Neural cell (in vitro differentiated cells): ENCODE results near the gene MCM5. TPM values are rescaled to one million over a fixed set of nuclear protein-coding genes. Genes with fewer than 3 reads are reported as not detected.

Experiments
- H2AFZ ChIP-seq: fragments of 200-600, 300-800 bp; sonication (generic), shearing (Covaris generic); 2 replicates; pipeline ENCODE4 v1.6.0; 2014; ENCODE audit warnings: low read depth, mild to moderate bottlenecking, antibody characterized with exemption, low read length, moderate library complexity
- H3F3A ChIP-seq: fragments of 200-600 bp; shearing (Covaris generic); 2 replicates; pipeline ENCODE4 v1.6.1; 2016; ENCODE audit warnings: mild to moderate bottlenecking, moderate library complexity, mixed read lengths, antibody characterized with exemption, low read length; ENCODE audit not compliant: insufficient read depth, poor library complexity, severe bottlenecking
- H3K27ac ChIP-seq: fragments of 200-600, 300-800 bp; sonication (generic), shearing (Covaris generic); 2 replicates; pipeline ENCODE4 v1.5.1; 2014; ENCODE audit warnings: mild to moderate bottlenecking, low read length, moderate library complexity
- H3K27me3 ChIP-seq: fragments of 300-800, 200-600 bp; sonication (generic), shearing (Covaris generic); 2 replicates; pipeline ENCODE4 v1.6.0; 2014; ENCODE audit warnings: mild to moderate bottlenecking, low read depth, low read length, moderate library complexity; ENCODE audit not compliant: insufficient read depth
- H3K36me3 ChIP-seq: fragments of 300-800, 200-600 bp; sonication (generic), shearing (Covaris generic); 2 replicates; pipeline ENCODE4 v1.5.1; 2014; ENCODE audit warnings: mild to moderate bottlenecking, antibody characterized with exemption, low read length, moderate library complexity; ENCODE audit not compliant: insufficient read depth
- H3K4me2 ChIP-seq: fragments of 300-800, 200-600 bp; sonication (generic), shearing (Covaris generic); 2 replicates; pipeline ENCODE4 v1.6.0; 2014; ENCODE audit warnings: mild to moderate bottlenecking, low read length
- H3K4me3 ChIP-seq: fragments of 300-800, 200-600 bp; sonication (generic), shearing (Covaris generic); 2 replicates; pipeline ENCODE4 v1.5.1; 2014; ENCODE audit warnings: mild to moderate bottlenecking, low read length, moderate library complexity
- H3K79me2 ChIP-seq: fragments of 200-600 bp; shearing (Covaris generic); replicated peaks from 2 replicates; pipeline ENCODE4 v1.6.0; 2014; ENCODE audit warnings: mild to moderate bottlenecking, low read length, moderate library complexity; ENCODE audit not compliant: insufficient read depth
- H3K9ac ChIP-seq: fragments of 300-800, 200-600 bp; sonication (generic), shearing (Covaris generic); 2 replicates; pipeline ENCODE4 v1.6.1; 2016; ENCODE audit warnings: mild to moderate bottlenecking, low read length, mixed read lengths
- H3K9me2 ChIP-seq: fragments of 200-600 bp; shearing (Covaris generic); 2 replicates; pipeline ENCODE4 v1.6.1; 2016; ENCODE audit warnings: mild to moderate bottlenecking, low read length, mixed read lengths; ENCODE audit not compliant: insufficient read depth
- H3K9me3 ChIP-seq: fragments of 200-600, 300-800 bp; sonication (generic), shearing (Covaris generic); 2 replicates; pipeline ENCODE4 v1.6.1; 2016; ENCODE audit warnings: mild to moderate bottlenecking, mixed run types, low read length, moderate library complexity, mixed read lengths
- H4K20me1 ChIP-seq: fragments of 200-600 bp; shearing (Covaris generic); 2 replicates; pipeline ENCODE4 v1.6.1; 2016; ENCODE audit warnings: mild to moderate bottlenecking, mixed run types; ENCODE audit not compliant: insufficient read depth
- EP300 ChIP-seq: fragments of 450-650 bp; conservative IDR thresholded peaks from 2 replicates; pipeline ENCODE4 v1.6.1; 2014; ENCODE audit warnings: antibody characterized with exemption, mild to moderate bottlenecking, moderate library complexity; ENCODE audit not compliant: poor library complexity, severe bottlenecking
- EZH2 ChIP-seq: fragments of 200-600, 300-800 bp; shearing (Covaris generic), sonication (generic); IDR thresholded peaks from 2 replicates; pipeline ENCODE4 v1.6.1; 2014; ENCODE audit warnings: antibody characterized with exemption, low read length, borderline replicate concordance, mild to moderate bottlenecking; ENCODE audit not compliant: insufficient read depth, poor library complexity, severe bottlenecking
- MXI1 ChIP-seq: fragments of 450-650 bp; conservative IDR thresholded peaks from 2 replicates; pipeline ENCODE4 v1.6.1; 2014; ENCODE audit warnings: antibody characterized with exemption, mild to moderate bottlenecking; ENCODE audit not compliant: poor library complexity, severe bottlenecking
- POLR2AphosphoS5 ChIP-seq: IDR thresholded peaks from 2 replicates; pipeline ENCODE4 v1.6.1; 2012
- RAD21 ChIP-seq: fragments of 450-650 bp; conservative IDR thresholded peaks from 2 replicates; pipeline ENCODE4 v1.6.1; 2014; ENCODE audit warnings: antibody characterized with exemption, mild to moderate bottlenecking, moderate library complexity
- SMC3 ChIP-seq: fragments of 450-650 bp; conservative IDR thresholded peaks from 2 replicates; pipeline ENCODE4 v1.6.1; 2014; ENCODE audit warnings: antibody characterized with exemption, mild to moderate bottlenecking, moderate library complexity; ENCODE audit not compliant: poor library complexity
- TAF1 ChIP-seq: IDR thresholded peaks from 2 replicates; pipeline ENCODE4 v1.6.1; 2012; ENCODE audit warnings: low read depth
- polyA plus RNA-seq: library from polyadenylated mRNA; depleted of rRNA; stranded (reverse); fragments of >200 nt; gene quantifications from 2 replicates; pipeline ENCODE4 v1.2.3, GENCODE V29; 2014
- TF ChIP-seq, protein P1 (sequence below): IDR thresholded peaks from 2 replicates; pipeline ENCODE4 v1.6.1; 2012; ENCODE audit warnings: borderline replicate concordance
- TF ChIP-seq, protein P2 (sequence below): fragments of 450-650 bp; IDR thresholded peaks from 2 replicates; pipeline ENCODE4 v1.5.1; 2014; ENCODE audit warnings: antibody characterized with exemption, mild to moderate bottlenecking, moderate library complexity; ENCODE audit not compliant: poor library complexity, severe bottlenecking

MCM5 gene
- polyA plus RNA-seq, 1 donor from 2014 or later, result 6.9 TPM

DNA sequence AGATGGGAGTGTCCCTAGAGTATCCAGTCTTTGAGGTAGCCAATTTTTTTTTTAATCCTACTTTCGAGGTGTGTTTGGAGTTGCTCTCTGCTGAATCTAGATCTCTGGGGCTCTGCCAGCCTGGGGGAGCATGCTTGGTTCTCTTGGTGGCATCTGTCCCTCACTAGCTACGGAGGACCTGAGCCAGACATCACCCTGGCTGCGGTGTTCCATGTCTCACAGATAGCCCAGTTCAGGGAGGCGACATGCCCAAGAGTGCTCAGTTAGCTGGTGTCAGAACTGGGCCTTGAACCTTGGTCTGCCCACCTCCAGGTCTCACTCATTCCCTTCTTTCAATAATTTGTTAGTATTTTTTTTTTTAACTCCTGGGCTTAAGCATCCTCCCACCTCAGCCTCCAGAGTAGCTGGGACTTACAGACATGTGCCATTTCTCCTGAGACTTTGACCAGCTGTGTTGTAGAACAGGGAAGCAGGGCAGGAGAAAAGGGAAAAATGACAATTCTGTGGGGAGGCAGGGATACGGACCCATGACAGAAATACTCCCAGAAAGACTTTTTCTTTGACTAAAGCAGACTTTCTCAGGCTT lies 18.4 kb upstream of the MCM5 start:
- H3K4me2 ChIP-seq, result no peak overlapping the region
- no peak for TF ChIP-seq EP300
- TF ChIP-seq, protein P1, sequence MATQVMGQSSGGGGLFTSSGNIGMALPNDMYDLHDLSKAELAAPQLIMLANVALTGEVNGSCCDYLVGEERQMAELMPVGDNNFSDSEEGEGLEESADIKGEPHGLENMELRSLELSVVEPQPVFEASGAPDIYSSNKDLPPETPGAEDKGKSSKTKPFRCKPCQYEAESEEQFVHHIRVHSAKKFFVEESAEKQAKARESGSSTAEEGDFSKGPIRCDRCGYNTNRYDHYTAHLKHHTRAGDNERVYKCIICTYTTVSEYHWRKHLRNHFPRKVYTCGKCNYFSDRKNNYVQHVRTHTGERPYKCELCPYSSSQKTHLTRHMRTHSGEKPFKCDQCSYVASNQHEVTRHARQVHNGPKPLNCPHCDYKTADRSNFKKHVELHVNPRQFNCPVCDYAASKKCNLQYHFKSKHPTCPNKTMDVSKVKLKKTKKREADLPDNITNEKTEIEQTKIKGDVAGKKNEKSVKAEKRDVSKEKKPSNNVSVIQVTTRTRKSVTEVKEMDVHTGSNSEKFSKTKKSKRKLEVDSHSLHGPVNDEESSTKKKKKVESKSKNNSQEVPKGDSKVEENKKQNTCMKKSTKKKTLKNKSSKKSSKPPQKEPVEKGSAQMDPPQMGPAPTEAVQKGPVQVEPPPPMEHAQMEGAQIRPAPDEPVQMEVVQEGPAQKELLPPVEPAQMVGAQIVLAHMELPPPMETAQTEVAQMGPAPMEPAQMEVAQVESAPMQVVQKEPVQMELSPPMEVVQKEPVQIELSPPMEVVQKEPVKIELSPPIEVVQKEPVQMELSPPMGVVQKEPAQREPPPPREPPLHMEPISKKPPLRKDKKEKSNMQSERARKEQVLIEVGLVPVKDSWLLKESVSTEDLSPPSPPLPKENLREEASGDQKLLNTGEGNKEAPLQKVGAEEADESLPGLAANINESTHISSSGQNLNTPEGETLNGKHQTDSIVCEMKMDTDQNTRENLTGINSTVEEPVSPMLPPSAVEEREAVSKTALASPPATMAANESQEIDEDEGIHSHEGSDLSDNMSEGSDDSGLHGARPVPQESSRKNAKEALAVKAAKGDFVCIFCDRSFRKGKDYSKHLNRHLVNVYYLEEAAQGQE, result no peak
- no peak for TF ChIP-seq TAF1
- no peak for TF ChIP-seq MXI1
- no peak for TF ChIP-seq EZH2
- H3K9me2 ChIP-seq, result no peaks in the 10 kb centered on the region
- H3F3A ChIP-seq, result no peaks in the 10 kb centered on the region
- H3K27ac ChIP-seq, result no peak overlapping the region
- peaks cover 13% of the 10 kb centered on the region for H3K27me3 ChIP-seq
- no peaks in the 10 kb centered on the region for H4K20me1 ChIP-seq
- H3K9ac ChIP-seq, result no peak overlapping the region
- H3K79me2 ChIP-seq, result no peaks in the 10 kb centered on the region
- peak overlapping the region; percentile 61 for H3K4me3 ChIP-seq
- H3K36me3 ChIP-seq, result no peaks in the 10 kb centered on the region
- no peak overlapping the region for H2AFZ ChIP-seq
- H3K9me3 ChIP-seq, result no peaks in the 10 kb centered on the region

DNA sequence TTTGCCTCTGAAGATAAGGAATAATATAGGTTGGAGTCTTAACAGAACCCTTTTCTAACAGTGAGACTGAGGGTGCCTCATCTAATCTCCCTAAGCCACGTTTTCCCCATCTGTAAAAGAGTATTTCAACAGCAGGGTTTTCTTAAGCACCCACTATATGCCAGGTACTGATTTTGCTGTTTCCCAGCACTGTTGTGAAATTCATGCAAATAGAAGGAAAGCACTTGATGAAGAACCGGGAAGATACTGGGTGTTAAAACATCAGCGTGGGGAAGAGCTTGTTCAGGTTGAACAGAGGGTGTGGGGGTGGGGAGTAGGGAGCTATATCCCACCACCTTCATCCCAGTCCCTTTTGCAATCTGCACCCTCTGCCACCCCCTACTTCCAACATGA lies 16.3 kb upstream of the MCM5 start:
- Histone ChIP-seq H3K9me3 (no peaks in the 10 kb centered on the region), H3K4me2 (no peak overlapping the region), H2AFZ (no peak overlapping the region), H3K4me3 (no peak overlapping the region), H3K9me2 (no peaks in the 10 kb centered on the region), H4K20me1 (no peaks in the 10 kb centered on the region), H3K27me3 (peaks cover 13% of the 10 kb centered on the region), H3F3A (no peaks in the 10 kb centered on the region), H3K79me2 (no peaks in the 10 kb centered on the region), H3K9ac (no peak overlapping the region), H3K27ac (no peak overlapping the region), H3K36me3 (no peaks in the 10 kb centered on the region)
- TF ChIP-seq, protein P1, result no peak
- no peak for TF ChIP-seq TAF1

DNA sequence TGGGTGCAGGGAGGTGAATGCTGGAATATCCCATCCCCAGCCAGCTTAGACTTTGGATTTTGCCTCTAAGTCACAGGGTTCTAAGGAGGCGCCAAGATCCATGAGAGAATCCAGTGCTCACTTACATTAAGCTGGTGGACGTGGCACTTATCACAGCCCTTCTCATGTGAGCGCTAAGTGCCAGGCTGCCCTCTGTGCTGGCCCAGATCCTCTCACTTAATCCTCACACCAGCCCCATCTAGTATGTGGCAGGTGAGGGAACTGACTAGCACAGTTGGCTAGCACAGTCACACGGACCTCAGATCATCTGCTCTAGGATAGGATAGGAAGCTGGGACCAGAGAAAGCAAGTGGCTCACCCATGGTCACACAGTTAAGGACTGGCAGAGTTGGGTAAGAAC lies 15.4 kb upstream of the MCM5 start:
- no peak overlapping the region for H2AFZ ChIP-seq
- no peak overlapping the region for H3K27ac ChIP-seq
- TF ChIP-seq MXI1, result no peak
- TF ChIP-seq EP300, result no peak
- TF ChIP-seq, protein P2, sequence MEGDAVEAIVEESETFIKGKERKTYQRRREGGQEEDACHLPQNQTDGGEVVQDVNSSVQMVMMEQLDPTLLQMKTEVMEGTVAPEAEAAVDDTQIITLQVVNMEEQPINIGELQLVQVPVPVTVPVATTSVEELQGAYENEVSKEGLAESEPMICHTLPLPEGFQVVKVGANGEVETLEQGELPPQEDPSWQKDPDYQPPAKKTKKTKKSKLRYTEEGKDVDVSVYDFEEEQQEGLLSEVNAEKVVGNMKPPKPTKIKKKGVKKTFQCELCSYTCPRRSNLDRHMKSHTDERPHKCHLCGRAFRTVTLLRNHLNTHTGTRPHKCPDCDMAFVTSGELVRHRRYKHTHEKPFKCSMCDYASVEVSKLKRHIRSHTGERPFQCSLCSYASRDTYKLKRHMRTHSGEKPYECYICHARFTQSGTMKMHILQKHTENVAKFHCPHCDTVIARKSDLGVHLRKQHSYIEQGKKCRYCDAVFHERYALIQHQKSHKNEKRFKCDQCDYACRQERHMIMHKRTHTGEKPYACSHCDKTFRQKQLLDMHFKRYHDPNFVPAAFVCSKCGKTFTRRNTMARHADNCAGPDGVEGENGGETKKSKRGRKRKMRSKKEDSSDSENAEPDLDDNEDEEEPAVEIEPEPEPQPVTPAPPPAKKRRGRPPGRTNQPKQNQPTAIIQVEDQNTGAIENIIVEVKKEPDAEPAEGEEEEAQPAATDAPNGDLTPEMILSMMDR, result no peak
- TF ChIP-seq RAD21, result no peak
- no peak for TF ChIP-seq POLR2AphosphoS5
- no peak for TF ChIP-seq SMC3
- TF ChIP-seq TAF1, result no peak
- TF ChIP-seq, protein P1, result no peak
- no peak overlapping the region for H3K4me2 ChIP-seq
- H3K4me3 ChIP-seq, result no peak overlapping the region
- H3K9me2 ChIP-seq, result no peaks in the 10 kb centered on the region
- no peaks in the 10 kb centered on the region for H3K9me3 ChIP-seq
- H3K27me3 ChIP-seq, result peaks cover 13% of the 10 kb centered on the region
- H3F3A ChIP-seq, result no peaks in the 10 kb centered on the region
- H3K9ac ChIP-seq, result no peak overlapping the region
- H3K36me3 ChIP-seq, result no peaks in the 10 kb centered on the region
- H4K20me1 ChIP-seq, result no peaks in the 10 kb centered on the region
- H3K79me2 ChIP-seq, result no peaks in the 10 kb centered on the region
